HepG2 (cell line): Measurements from ENCODE around the gene INSRR.

Source experiments
- BCLAF1 ChIP-seq: fragments of 450-650 bp; IDR thresholded peaks from 2 replicates; pipeline ENCODE4 v1.6.1; 2017; ENCODE audit warnings: mild to moderate bottlenecking
- POLR2A ChIP-seq, 2 experiments: IDR thresholded peaks; 2 replicates each; pipeline ENCODE4 v1.6.1; 2011; ENCODE audit warnings: low read depth in 2 of 2, low read length in 2 of 2, mild to moderate bottlenecking in 1 of 2, moderate library complexity in 1 of 2; ENCODE audit not compliant: insufficient read depth in 1 of 2
- POLR2AphosphoS5 ChIP-seq: IDR thresholded peaks from 2 replicates; pipeline ENCODE4 v1.6.1; 2012; ENCODE audit warnings: low read depth, low read length
- SIN3B ChIP-seq: fragments of 150-350 bp; IDR thresholded peaks from 2 replicates; pipeline ENCODE4 v1.6.1; 2014; ENCODE audit warnings: low read length
- SNAPC5 ChIP-seq: sonication (generic); formaldehyde crosslinking; IDR thresholded peaks from 2 replicates; pipeline ENCODE4 v1.8.1; 2023; ENCODE audit warnings: mild to moderate bottlenecking, missing genetic modification reagents, borderline replicate concordance
- STAG1 ChIP-seq: sonication (generic); formaldehyde crosslinking; IDR thresholded peaks from 2 replicates; pipeline ENCODE4 v1.4.0; 2020; ENCODE audit warnings: missing genetic modification reagents
- TCF7 ChIP-seq: sonication (generic); IDR thresholded peaks from 2 replicates; pipeline ENCODE4 v1.6.1; 2016; ENCODE audit warnings: antibody characterized with exemption, low read depth
- ZBTB34 ChIP-seq: sonication (generic); formaldehyde crosslinking; IDR thresholded peaks from 2 replicates; pipeline ENCODE4 v1.8.0; 2022; ENCODE audit warnings: mild to moderate bottlenecking, missing genetic modification reagents
- TF ChIP-seq, protein P1 (sequence below): sonication (generic); formaldehyde crosslinking; IDR thresholded peaks from 2 replicates; pipeline ENCODE4 v1.5.0; 2020; ENCODE audit warnings: mild to moderate bottlenecking, missing genetic modification reagents, moderate library complexity
- TF ChIP-seq, protein P2 (sequence below): sonication (generic); formaldehyde crosslinking; IDR thresholded peaks from 2 replicates; pipeline ENCODE4 v1.9.0; 2021; ENCODE audit warnings: missing genetic modification reagents, borderline replicate concordance
- TF ChIP-seq, protein P3 (sequence below): sonication (generic); formaldehyde crosslinking; IDR thresholded peaks from 2 replicates; pipeline ENCODE4 v1.8.0; 2022; ENCODE audit warnings: mild to moderate bottlenecking, missing genetic modification reagents; ENCODE audit not compliant: insufficient replicate concordance

GRCh38 chr1:156887734-156888133 lies 28.8 kb upstream of the INSRR start:
- TF ChIP-seq, protein P1, sequence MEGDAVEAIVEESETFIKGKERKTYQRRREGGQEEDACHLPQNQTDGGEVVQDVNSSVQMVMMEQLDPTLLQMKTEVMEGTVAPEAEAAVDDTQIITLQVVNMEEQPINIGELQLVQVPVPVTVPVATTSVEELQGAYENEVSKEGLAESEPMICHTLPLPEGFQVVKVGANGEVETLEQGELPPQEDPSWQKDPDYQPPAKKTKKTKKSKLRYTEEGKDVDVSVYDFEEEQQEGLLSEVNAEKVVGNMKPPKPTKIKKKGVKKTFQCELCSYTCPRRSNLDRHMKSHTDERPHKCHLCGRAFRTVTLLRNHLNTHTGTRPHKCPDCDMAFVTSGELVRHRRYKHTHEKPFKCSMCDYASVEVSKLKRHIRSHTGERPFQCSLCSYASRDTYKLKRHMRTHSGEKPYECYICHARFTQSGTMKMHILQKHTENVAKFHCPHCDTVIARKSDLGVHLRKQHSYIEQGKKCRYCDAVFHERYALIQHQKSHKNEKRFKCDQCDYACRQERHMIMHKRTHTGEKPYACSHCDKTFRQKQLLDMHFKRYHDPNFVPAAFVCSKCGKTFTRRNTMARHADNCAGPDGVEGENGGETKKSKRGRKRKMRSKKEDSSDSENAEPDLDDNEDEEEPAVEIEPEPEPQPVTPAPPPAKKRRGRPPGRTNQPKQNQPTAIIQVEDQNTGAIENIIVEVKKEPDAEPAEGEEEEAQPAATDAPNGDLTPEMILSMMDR = no peak
- no peak for TF ChIP-seq POLR2A (IDR thresholded peaks at IDR 0.05; ENCODE audit: insufficient read depth in 1 of 2, low read depth in 2 of 2, low read length in 2 of 2)
- no peak for TF ChIP-seq STAG1
- TF ChIP-seq TCF7 = no peak
- no peak for TF ChIP-seq SIN3B
- TF ChIP-seq POLR2AphosphoS5 = no peak
- TF ChIP-seq SNAPC5 (CRISPR knock-in tag) = no peak
- TF ChIP-seq BCLAF1 = no peak
- TF ChIP-seq, protein P2, sequence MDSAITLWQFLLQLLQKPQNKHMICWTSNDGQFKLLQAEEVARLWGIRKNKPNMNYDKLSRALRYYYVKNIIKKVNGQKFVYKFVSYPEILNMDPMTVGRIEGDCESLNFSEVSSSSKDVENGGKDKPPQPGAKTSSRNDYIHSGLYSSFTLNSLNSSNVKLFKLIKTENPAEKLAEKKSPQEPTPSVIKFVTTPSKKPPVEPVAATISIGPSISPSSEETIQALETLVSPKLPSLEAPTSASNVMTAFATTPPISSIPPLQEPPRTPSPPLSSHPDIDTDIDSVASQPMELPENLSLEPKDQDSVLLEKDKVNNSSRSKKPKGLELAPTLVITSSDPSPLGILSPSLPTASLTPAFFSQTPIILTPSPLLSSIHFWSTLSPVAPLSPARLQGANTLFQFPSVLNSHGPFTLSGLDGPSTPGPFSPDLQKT (CRISPR knock-in tag) = no peak
- TF ChIP-seq, protein P3, sequence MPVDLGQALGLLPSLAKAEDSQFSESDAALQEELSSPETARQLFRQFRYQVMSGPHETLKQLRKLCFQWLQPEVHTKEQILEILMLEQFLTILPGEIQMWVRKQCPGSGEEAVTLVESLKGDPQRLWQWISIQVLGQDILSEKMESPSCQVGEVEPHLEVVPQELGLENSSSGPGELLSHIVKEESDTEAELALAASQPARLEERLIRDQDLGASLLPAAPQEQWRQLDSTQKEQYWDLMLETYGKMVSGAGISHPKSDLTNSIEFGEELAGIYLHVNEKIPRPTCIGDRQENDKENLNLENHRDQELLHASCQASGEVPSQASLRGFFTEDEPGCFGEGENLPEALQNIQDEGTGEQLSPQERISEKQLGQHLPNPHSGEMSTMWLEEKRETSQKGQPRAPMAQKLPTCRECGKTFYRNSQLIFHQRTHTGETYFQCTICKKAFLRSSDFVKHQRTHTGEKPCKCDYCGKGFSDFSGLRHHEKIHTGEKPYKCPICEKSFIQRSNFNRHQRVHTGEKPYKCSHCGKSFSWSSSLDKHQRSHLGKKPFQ (CRISPR knock-in tag) = no peak
- no peak for TF ChIP-seq ZBTB34 (CRISPR knock-in tag)
